NCI-H526 treated with DMSO at 0.1 percent for 48 hours (cell line): Measurements from ENCODE around the gene ATAD1.
"Not testable (repeated sequence)": the region's sequence is repeated elsewhere in the genome, so short reads cannot be mapped to it uniquely, and the experiment has no call there.

ENCODE experiments used
- DNase-seq: peaks from one replicate; lab custom pipeline; 2025; lab: John Stamatoyannopoulos, UW

The ATAD1 gene

DNA sequence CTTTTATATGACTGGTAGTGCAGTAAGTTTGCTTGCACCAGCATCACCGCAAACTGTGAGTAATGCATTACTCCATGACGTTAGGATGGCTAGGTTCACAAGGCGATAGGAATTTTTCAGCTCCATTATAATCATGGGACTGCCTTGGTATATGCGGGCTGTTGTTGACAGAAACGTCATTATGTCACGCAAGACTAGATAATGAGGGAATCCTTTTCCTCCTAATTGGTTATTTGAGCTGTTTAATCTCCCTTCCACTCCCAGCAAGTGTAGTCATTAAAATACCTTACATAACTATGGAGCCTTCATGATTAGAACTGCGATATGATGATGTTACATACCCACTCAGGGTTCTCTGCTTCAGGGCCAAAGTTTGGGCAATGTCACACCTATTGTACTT lies 28.0 kb upstream of the ATAD1 start:
- DNase-seq = peak; percentile 54

GRCh38 chr10:87845624-87845998 lies 27.6 kb upstream of the ATAD1 start:
- DNase-seq = no peak

- no peak for DNase-seq
These were observed 27.0 kb upstream of the ATAD1 start for GRCh38 chr10:87844837-87845623.

GRCh38 chr10:87843714-87844113 lies 25.7 kb upstream of the ATAD1 start:
- no peak for DNase-seq

GRCh38 chr10:87842776-87843497 lies 24.9 kb upstream of the ATAD1 start:
- peak; percentile 17 for DNase-seq

- no peak for DNase-seq
These were observed 24.2 kb upstream of the ATAD1 start for GRCh38 chr10:87842220-87842641.

DNA sequence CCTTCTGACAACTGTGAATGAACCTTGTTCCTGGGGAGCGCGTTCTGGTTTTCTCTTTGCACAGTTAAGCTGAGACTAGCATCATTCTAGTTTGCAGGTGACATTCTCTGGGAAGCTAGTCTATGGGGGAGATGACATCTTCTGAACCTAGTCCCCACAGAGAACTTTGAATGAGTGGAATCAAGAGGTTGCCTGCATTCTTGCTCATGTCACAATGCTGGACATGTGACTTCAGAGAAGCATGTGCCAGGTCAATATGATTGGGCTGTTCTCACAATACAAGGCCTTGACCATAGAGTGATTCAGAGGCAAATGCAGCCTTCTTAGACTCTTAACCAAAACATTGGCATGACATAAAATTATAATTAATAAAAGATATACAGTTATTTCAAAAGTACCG lies 23.2 kb upstream of the ATAD1 start:
- no peak for DNase-seq

DNA sequence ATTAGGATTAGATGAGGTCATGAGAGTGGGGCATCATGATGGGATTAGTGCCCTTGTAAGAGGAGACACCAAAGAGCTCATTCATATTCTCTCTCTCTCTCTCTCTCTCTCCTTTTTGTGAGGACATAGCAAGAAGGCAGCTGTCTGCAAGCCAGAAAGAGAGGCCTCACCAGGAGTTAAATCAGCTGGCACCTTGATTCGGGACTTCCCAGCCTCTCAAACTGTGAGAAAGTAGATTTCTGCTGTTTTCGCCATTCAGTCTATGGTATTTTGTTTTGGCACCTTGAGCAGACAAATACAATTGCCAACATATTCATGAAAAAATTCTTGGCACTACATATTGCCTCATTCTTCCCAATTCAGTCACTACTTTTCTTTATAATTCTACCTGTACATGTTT lies 20.6 kb upstream of the ATAD1 start:
- DNase-seq = no peak

GRCh38 chr10:87837445-87837844 lies 19.4 kb upstream of the ATAD1 start:
- DNase-seq = no peak

- no peak for DNase-seq
These were observed 18.1 kb upstream of the ATAD1 start for GRCh38 chr10:87836098-87836497.

- no peak for DNase-seq
These were observed 12.1 kb upstream of the ATAD1 start for GRCh38 chr10:87829986-87830729.

GRCh38 chr10:87829051-87829450 lies 11.0 kb upstream of the ATAD1 start:
- DNase-seq = not testable (repeated sequence)

DNA sequence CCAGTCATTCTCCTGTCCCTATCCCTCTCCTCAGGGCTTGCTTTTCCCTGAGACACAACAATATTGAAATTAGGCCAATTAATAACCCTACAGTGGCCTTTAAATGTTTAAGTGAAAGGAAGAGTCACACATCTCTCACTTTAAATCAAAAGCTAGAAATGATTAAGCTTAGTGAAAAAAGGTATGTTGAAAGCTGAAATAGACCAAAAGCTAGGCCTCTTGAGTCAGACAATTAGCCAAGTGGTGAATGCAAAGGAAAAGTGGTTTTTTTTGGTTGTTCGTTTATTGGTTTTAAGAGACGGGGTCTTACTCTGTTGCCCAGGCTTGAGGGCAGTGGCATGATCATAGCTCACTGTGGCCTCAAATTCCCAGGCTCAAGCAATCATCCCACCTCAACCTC lies 9.7 kb upstream of the ATAD1 start:
- DNase-seq = no peak

GRCh38 chr10:87826653-87827052 lies 8.6 kb upstream of the ATAD1 start:
- no peak for DNase-seq

- no peak for DNase-seq
These were observed 1.2 kb upstream of the ATAD1 start for GRCh38 chr10:87819289-87819585.

DNA sequence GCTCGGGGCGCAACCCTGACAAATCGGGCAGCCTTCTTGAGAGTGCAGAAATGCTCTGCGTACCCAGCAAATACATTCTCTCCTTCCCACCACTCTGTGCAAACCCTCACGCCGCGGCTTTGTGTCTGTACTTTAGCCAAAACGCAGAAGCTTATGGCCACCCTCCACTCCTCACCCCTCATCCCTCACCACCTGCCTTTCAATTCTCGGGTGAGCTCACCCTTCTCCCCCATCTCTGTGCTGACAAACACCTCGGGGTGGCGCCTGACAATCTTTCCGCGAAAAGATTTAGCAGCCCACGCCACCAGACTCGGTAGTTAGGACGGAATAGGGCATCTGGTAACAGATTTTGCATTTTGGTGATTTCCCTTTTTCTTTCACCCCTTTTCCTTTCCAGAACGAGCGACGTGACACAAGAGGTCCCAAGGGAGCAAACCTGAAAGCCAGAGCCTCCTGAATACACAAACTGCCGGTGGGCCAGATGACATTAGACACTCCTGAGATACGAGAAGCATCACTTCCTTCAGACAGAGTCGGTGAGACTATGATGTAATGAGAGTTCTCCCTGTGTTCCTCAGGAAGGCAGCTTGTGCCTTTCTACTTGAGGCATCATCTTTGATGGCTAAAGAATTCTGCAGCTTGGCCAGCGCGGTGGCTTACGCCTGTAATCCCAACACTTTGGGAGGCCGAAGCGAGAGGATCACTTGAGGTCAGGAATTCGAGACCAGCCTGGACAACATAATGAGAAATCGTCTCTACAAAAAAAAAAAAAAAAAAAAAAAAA lies 671 bp upstream of the ATAD1 start:
- peak; percentile 23 for DNase-seq

DNA sequence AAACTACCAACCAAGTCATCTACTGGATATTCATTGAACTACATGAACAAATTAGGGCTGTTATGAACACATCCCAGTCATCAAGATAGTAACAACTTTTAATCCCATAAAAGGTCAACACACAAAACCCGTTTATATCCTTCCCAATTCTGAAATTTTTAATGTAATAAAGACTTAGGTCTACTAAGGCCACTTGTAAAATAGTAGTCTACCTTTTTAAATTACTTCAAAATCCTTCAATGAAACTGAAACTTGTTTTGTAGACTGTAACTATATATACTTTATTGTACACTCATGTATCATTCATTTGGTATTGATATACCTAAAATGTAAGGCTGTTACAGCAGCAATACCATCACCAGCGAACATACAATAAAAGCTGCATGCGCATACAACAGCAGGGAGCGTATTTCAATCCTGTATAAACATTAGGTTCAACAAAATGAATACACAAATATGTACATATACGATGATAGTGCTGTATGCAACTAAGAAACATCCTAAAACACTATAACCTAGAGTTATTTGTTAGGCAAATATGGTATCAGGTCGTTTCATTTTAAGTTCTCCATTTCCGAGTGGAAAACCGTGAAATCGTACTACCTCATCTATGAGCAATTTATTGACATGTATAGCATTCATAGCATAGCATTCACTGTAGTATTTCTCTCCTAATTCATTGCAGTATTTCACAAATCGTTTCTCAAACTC lies 973 bp downstream of the ATAD1 start:
- peak; percentile 44 for DNase-seq

- no peak for DNase-seq
These were observed 1.7 kb downstream of the ATAD1 start for GRCh38 chr10:87816163-87816897.

- DNase-seq = no peak
These were observed 13.0 kb downstream of the ATAD1 start for GRCh38 chr10:87804939-87805569.

- no peak for DNase-seq
These were observed 14.2 kb downstream of the ATAD1 start for GRCh38 chr10:87803831-87804230.
